ENCODE data around the gene TLCD2.
"Not testable (repeated sequence)": the region's sequence is repeated elsewhere in the genome, so short reads cannot be mapped to it uniquely, and the experiment has no call there.

GRCh38 chr17:1722022-1722421 lies 11.8 kb upstream of the TLCD2 start:
- TF ChIP-seq HOXA7 (CRISPR knock-in tag; IDR thresholded peaks at IDR 0.05); NCOR1 (IDR thresholded peaks at IDR 0.05; ENCODE audit: borderline replicate concordance, low read length); BCL6 (CRISPR knock-in tag; IDR thresholded peaks at IDR 0.05); SMC3 (IDR thresholded peaks at IDR 0.05; ENCODE audit: low read length); ZNF614 (CRISPR knock-in tag; IDR thresholded peaks at IDR 0.05; ENCODE audit: borderline replicate concordance); PAX8 (CRISPR knock-in tag; IDR thresholded peaks at IDR 0.05; ENCODE audit: borderline replicate concordance); POLR2A (IDR thresholded peaks at IDR 0.05; ENCODE audit: insufficient read depth in 1 of 2, low read depth in 2 of 2, low read length in 2 of 2): not testable (repeated sequence)

All from HepG2 (cell line).